ENCODE measurements around the gene NMUR1.

DNA sequence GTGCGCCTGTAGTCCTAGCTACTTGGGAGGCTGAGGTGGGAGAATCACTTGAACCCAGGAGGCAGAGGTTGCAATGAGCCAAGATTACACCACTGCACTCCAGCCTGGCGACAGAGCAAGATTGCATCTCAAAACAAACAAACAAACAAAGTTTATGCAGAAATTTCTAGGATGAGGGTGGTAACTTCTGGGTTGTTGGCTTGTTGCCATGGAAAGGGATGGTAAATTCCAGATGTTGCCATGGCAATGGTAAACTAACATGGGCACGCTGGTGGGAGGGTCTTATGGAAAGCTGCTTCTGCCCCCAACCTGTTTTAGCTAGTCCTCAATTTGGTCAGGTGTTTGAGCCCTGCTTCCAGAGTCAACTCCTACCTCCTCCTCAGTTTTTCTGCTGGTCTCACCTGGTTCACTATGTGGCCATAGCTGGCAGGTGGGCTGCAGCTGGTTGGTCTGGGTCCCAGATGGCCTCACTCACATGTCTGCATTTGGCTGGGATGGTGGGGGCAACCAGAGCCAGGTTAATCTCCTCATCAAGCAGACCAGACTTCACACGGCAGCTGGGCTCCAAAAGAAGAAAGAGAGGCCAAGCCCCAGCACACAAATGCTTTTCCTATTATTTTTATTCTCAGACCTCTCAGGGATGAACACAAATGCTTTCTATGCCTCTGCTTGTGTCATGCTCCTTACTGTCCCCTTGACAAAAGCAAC is 35.8 kb upstream of the NMUR1 start:
- TF ChIP-seq, protein P1, sequence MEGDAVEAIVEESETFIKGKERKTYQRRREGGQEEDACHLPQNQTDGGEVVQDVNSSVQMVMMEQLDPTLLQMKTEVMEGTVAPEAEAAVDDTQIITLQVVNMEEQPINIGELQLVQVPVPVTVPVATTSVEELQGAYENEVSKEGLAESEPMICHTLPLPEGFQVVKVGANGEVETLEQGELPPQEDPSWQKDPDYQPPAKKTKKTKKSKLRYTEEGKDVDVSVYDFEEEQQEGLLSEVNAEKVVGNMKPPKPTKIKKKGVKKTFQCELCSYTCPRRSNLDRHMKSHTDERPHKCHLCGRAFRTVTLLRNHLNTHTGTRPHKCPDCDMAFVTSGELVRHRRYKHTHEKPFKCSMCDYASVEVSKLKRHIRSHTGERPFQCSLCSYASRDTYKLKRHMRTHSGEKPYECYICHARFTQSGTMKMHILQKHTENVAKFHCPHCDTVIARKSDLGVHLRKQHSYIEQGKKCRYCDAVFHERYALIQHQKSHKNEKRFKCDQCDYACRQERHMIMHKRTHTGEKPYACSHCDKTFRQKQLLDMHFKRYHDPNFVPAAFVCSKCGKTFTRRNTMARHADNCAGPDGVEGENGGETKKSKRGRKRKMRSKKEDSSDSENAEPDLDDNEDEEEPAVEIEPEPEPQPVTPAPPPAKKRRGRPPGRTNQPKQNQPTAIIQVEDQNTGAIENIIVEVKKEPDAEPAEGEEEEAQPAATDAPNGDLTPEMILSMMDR (IDR thresholded peaks at IDR 0.05; ENCODE audit: insufficient read depth, low read length, poor library complexity, severe bottlenecking), result no peak
- no peak for TF ChIP-seq EZH2phosphoT487 (conservative IDR thresholded peaks at IDR 0.05; ENCODE audit: low read length)

Measured in SU-DHL-6 (cell line).